Smooth muscle cell (in vitro differentiated cells): ENCODE results near the gene CDH9. TPM values are rescaled to one million over a fixed set of nuclear protein-coding genes. Genes with fewer than 3 reads are reported as not detected.

Experiments used
- DNase-seq: peaks from one replicate; lab custom pipeline; 2025; ENCODE audit not compliant: unreplicated experiment; lab: John Stamatoyannopoulos, UW
- H2AFZ ChIP-seq: fragments of 200-600 bp; sonication (generic); 2 replicates; pipeline ENCODE4 v1.6.0; 2016; ENCODE audit warnings: antibody characterized with exemption, low read depth, mild to moderate bottlenecking
- H3F3A ChIP-seq: fragments of 200-600 bp; sonication (generic); 2 replicates; pipeline ENCODE4 v1.6.0; 2017; ENCODE audit warnings: antibody characterized with exemption, low read depth
- H3K27ac ChIP-seq: fragments of 200-600 bp; sonication (generic); 2 replicates; pipeline ENCODE4 v1.5.1; 2016; ENCODE audit warnings: low read depth, mild to moderate bottlenecking
- H3K27me3 ChIP-seq: fragments of 200-600 bp; sonication (generic); 2 replicates; pipeline ENCODE4 v1.6.1; 2016; ENCODE audit warnings: low read depth, mild to moderate bottlenecking
- H3K36me3 ChIP-seq: fragments of 200-600 bp; sonication (generic); 2 replicates; pipeline ENCODE4 v1.5.1; 2016; ENCODE audit warnings: low read depth
- H3K4me1 ChIP-seq: fragments of 200-600 bp; sonication (generic); 2 replicates; pipeline ENCODE4 v1.5.1; 2016; ENCODE audit warnings: low read depth
- H3K4me2 ChIP-seq: fragments of 200-600 bp; sonication (generic); 2 replicates; pipeline ENCODE4 v1.6.0; 2016; ENCODE audit warnings: mild to moderate bottlenecking
- H3K4me3 ChIP-seq: fragments of 200-600 bp; sonication (generic); 2 replicates; pipeline ENCODE4 v1.5.1; 2016; ENCODE audit warnings: mild to moderate bottlenecking
- H3K79me2 ChIP-seq: fragments of 200-600 bp; sonication (generic); 2 replicates; pipeline ENCODE4 v1.6.0; 2016; ENCODE audit warnings: low read depth, mild to moderate bottlenecking
- H3K9ac ChIP-seq: fragments of 200-600 bp; sonication (generic); 2 replicates; pipeline ENCODE4 v1.6.0; 2016; ENCODE audit warnings: low read depth
- H3K9me3 ChIP-seq: fragments of 200-600 bp; sonication (generic); replicated peaks from 2 replicates; pipeline ENCODE4 v1.5.1; 2016; ENCODE audit warnings: low read depth
- H4K20me1 ChIP-seq: fragments of 200-600 bp; sonication (generic); 2 replicates; pipeline ENCODE4 v1.6.0; 2016; ENCODE audit warnings: low read depth
- CTCF ChIP-seq: fragments of 200-600 bp; sonication (generic); IDR thresholded peaks from 2 replicates; pipeline ENCODE4 v1.5.1; 2017; ENCODE audit warnings: borderline replicate concordance, mild to moderate bottlenecking, antibody characterized with exemption; ENCODE audit not compliant: insufficient read depth, poor library complexity, severe bottlenecking
- WGBS: methylation state at CpG from one replicate; pipeline ENCODE4 v1.1.7; 2016; ENCODE audit warnings: low lambda C conversion rate; 5-methylcytosine and 5-hydroxymethylcytosine counted together
- polyA plus RNA-seq: library from polyadenylated mRNA; unstranded; fragments of >200 nt; fragmentation: Nextera tagmentation; extraction: Ambion mirVana; gene quantifications from 2 replicates; pipeline ENCODE4 v1.2.1, GENCODE V29; 2016
- total RNA-seq: library from RNA; depleted of rRNA; stranded (reverse); fragments of >200 nt; gene quantifications from 2 replicates; pipeline ENCODE4 v1.2.3, GENCODE V29; 2014

Gene CDH9
- total and polyA plus RNA-seq, 2 experiments from 2014 or later, result not detected

- H3K36me3 ChIP-seq, result no peaks in the 10 kb centered on the region
These were observed 11.6 kb downstream of the CDH9 start for GRCh38 chr5:27026801-27027200.

GRCh38 chr5:27026063-27026462, 12.3 kb downstream of the CDH9 start:
- no peak overlapping the region for H3K9ac ChIP-seq
- no peak for TF ChIP-seq CTCF
- H4K20me1 ChIP-seq, result no peaks in the 10 kb centered on the region
- H3K27me3 ChIP-seq, result peaks cover 5% of the 10 kb centered on the region
- 89% methylated on average over 1 of the region's 1 CpG for WGBS
- no peaks in the 10 kb centered on the region for H3K9me3 ChIP-seq
- H3K27ac ChIP-seq, result no peak overlapping the region
- H3F3A ChIP-seq, result no peaks in the 10 kb centered on the region
- H3K4me2 ChIP-seq, result no peak overlapping the region
- no peaks in the 10 kb centered on the region for H3K36me3 ChIP-seq
- DNase-seq, result no peak
- no peaks in the 10 kb centered on the region for H3K79me2 ChIP-seq
- no peaks in the 10 kb centered on the region for H3K4me1 ChIP-seq
- H2AFZ ChIP-seq, result no peak overlapping the region
- no peak overlapping the region for H3K4me3 ChIP-seq

More at GRCh38 chr5:27026801-27027200, 11.6 kb downstream of the CDH9 start:
- Histone ChIP-seq H3K4me2 (no peak overlapping the region), H2AFZ (no peak overlapping the region), H3K4me1 (no peaks in the 10 kb centered on the region), H3K4me3 (no peak overlapping the region), H3K27me3 (peaks cover 5% of the 10 kb centered on the region), H3K27ac (no peak overlapping the region), H4K20me1 (no peaks in the 10 kb centered on the region), H3K9me3 (no peaks in the 10 kb centered on the region), H3K79me2 (no peaks in the 10 kb centered on the region), H3F3A (no peaks in the 10 kb centered on the region), H3K9ac (no peak overlapping the region)
- no peak for TF ChIP-seq CTCF
- DNase-seq, result no peak
- 85% methylated on average over 2 of the region's 2 CpGs for WGBS

GRCh38 chr5:27021471-27021870, 16.9 kb downstream of the CDH9 start:
- Histone ChIP-seq H3K79me2 (no peaks in the 10 kb centered on the region), H3K4me2 (no peak overlapping the region)
- TF ChIP-seq CTCF, result no peak

GRCh38 chr5:27020973-27021372, 17.4 kb downstream of the CDH9 start:
- Histone ChIP-seq H3K9ac (no peak overlapping the region), H3K9me3 (no peaks in the 10 kb centered on the region), H3K79me2 (no peaks in the 10 kb centered on the region), H3F3A (no peaks in the 10 kb centered on the region), H3K36me3 (no peaks in the 10 kb centered on the region), H3K4me2 (no peak overlapping the region), H3K27ac (no peak overlapping the region), H4K20me1 (no peaks in the 10 kb centered on the region), H3K4me1 (no peaks in the 10 kb centered on the region), H3K4me3 (no peak overlapping the region), H2AFZ (no peak overlapping the region), H3K27me3 (no peaks in the 10 kb centered on the region)
- no peak for DNase-seq
- TF ChIP-seq CTCF, result peak; percentile 50
- WGBS, result 76% methylated on average over 1 of the region's 1 CpG

More at GRCh38 chr5:27021471-27021870, 16.9 kb downstream of the CDH9 start:
- Histone ChIP-seq H3K36me3 (no peaks in the 10 kb centered on the region), H2AFZ (no peak overlapping the region), H3K9me3 (no peaks in the 10 kb centered on the region), H3K27me3 (no peaks in the 10 kb centered on the region), H3K9ac (no peak overlapping the region), H3K4me3 (no peak overlapping the region), H3K4me1 (no peaks in the 10 kb centered on the region), H4K20me1 (no peaks in the 10 kb centered on the region), H3F3A (no peaks in the 10 kb centered on the region), H3K27ac (no peak overlapping the region)
- 79% methylated on average over 1 of the region's 1 CpG for WGBS
- no peak for DNase-seq
